Activated gamma-delta T cell treated with anti-CD3 and anti-CD28 coated beads, Interleukin-2, amount 50 U/mL, for 16 hours (primary cell): ENCODE measurements around the gene SLC45A1.
A peak's percentile ranks its signal among the peaks of the same experiment; 100 is the strongest.

Experiments
- DNase-seq: peaks from one replicate; pipeline ENCODE4 v3.0.0-alpha.2; 2020; ENCODE audit warnings: low read depth

The SLC45A1 gene

GRCh38 chr1:8311068-8311718, 6.7 kb upstream of the SLC45A1 start:
- no peak for DNase-seq

GRCh38 chr1:8312235-8313218, 5.4 kb upstream of the SLC45A1 start:
- DNase-seq = no peak

GRCh38 chr1:8313231-8313630, 4.7 kb upstream of the SLC45A1 start:
- DNase-seq = no peak

- peak; percentile 28 for DNase-seq
Measured at GRCh38 chr1:8314346-8315280, 3.3 kb upstream of the SLC45A1 start.

GRCh38 chr1:8315573-8316475, 2.1 kb upstream of the SLC45A1 start:
- DNase-seq = no peak

GRCh38 chr1:8318436-8318835, 522 bp downstream of the SLC45A1 start:
- DNase-seq = no peak

- no peak for DNase-seq
Measured at GRCh38 chr1:8321612-8322011, 3.7 kb downstream of the SLC45A1 start.

GRCh38 chr1:8323706-8324105, 5.8 kb downstream of the SLC45A1 start:
- no peak for DNase-seq

GRCh38 chr1:8324176-8324810, 6.4 kb downstream of the SLC45A1 start:
- no peak for DNase-seq

- DNase-seq = no peak
Measured at GRCh38 chr1:8325771-8326170, 7.9 kb downstream of the SLC45A1 start.

- DNase-seq = no peak
Measured at GRCh38 chr1:8326265-8326664, 8.4 kb downstream of the SLC45A1 start.

GRCh38 chr1:8328271-8328670, 10.4 kb downstream of the SLC45A1 start:
- DNase-seq = no peak

- no peak for DNase-seq
Measured at GRCh38 chr1:8329439-8329838, 11.5 kb downstream of the SLC45A1 start.

GRCh38 chr1:8329858-8330257, 11.9 kb downstream of the SLC45A1 start:
- DNase-seq = no peak

- no peak for DNase-seq
Measured at GRCh38 chr1:8330271-8331125, 12.6 kb downstream of the SLC45A1 start.

- DNase-seq = no peak
Measured at GRCh38 chr1:8332806-8333205, 14.9 kb downstream of the SLC45A1 start.

- DNase-seq = no peak
Measured at GRCh38 chr1:8333246-8333987, 15.5 kb downstream of the SLC45A1 start.

GRCh38 chr1:8334106-8334851, 16.4 kb downstream of the SLC45A1 start:
- DNase-seq = no peak
